Astrocyte of the spinal cord (primary cell): ENCODE data around the gene TMEM141.
"Not testable (repeated sequence)": the region's sequence is repeated elsewhere in the genome, so short reads cannot be mapped to it uniquely, and the experiment has no call there.

Source experiments
- DNase-seq: peaks from one replicate; pipeline ENCODE4 v3.0.0; 2011; ENCODE audit warnings: low read depth, low spot score
- H3K4me3 ChIP-seq: 2 replicates; pipeline ENCODE4 v1.5.1; 2011; ENCODE audit warnings: low read depth, mild to moderate bottlenecking, low read length, moderate library complexity
- in situ Hi-C: cut with HindIII; loops from 2 replicates; pipeline ENCODE4 v1.10.0; 2017; ENCODE audit warnings: low sequenced_read_pairs
- TF ChIP-seq, protein P1 (sequence below): IDR thresholded peaks from 2 replicates; pipeline ENCODE4 v1.5.1; 2012; ENCODE audit warnings: low read depth, mild to moderate bottlenecking, low read length, inconsistent platforms

Gene TMEM141

DNA sequence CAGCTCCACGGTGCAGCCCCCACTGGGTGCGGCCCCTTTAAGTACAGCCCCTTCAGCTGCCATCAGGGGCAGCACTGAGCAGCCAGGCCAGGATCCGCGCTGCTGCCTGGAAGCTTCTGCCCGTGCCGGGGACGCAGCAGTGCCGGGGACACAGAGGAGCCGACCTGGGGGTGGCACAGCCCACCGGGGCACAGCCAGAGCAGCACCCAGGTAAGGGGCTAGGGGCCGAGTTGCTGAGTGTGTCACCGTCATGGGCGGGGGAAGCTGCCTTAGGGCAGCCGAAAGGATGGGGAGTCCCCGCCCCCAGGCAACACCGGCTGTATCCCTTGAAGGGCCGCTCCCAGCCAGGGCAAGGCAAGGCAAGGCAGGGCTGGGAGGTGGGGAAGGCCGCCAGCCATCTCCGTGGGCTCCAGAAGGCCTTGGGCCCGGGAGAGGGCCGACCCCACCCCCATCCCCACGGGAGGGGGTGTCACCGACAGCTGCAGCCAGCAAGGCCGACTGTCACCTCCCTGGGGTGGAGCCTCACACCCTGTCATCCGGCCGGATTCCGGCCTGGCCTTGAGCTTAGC lies 51.3 kb downstream of the TMEM141 start, which contains the start of gene AJM1:
Gene AJM1 (plus strand): TSS at position 99 of the 569 bp plus-strand sequence. CDS start 1,937 bp downstream, outside the sequence.
- DNase-seq, result peak; percentile 76
- TF ChIP-seq, protein P1, sequence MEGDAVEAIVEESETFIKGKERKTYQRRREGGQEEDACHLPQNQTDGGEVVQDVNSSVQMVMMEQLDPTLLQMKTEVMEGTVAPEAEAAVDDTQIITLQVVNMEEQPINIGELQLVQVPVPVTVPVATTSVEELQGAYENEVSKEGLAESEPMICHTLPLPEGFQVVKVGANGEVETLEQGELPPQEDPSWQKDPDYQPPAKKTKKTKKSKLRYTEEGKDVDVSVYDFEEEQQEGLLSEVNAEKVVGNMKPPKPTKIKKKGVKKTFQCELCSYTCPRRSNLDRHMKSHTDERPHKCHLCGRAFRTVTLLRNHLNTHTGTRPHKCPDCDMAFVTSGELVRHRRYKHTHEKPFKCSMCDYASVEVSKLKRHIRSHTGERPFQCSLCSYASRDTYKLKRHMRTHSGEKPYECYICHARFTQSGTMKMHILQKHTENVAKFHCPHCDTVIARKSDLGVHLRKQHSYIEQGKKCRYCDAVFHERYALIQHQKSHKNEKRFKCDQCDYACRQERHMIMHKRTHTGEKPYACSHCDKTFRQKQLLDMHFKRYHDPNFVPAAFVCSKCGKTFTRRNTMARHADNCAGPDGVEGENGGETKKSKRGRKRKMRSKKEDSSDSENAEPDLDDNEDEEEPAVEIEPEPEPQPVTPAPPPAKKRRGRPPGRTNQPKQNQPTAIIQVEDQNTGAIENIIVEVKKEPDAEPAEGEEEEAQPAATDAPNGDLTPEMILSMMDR, result peak; percentile 90
- peak within 1 kb of the TSS; percentile 52 for H3K4me3 ChIP-seq
- in situ Hi-C loops, result not testable (repeated sequence)
